ACHN (cell line): ENCODE measurements around the gene YDJC.

Source experiments
- DNase-seq: peaks from one replicate; pipeline ENCODE4 v3.0.0-alpha.2; 2015
- in situ Hi-C: cut with HindIII; loops from 2 replicates; pipeline ENCODE4 v1.10.0; 2017; ENCODE audit warnings: low sequenced_read_pairs, low pct_ligation_motif_present, low pct_unique_long_range_greater_than_20kb

Gene YDJC

GRCh38 chr22:21635771-21636510 lies 6.1 kb upstream of the YDJC start:
- in situ Hi-C loops: no loop called here
- DNase-seq: no peak

GRCh38 chr22:21634844-21635243 lies 5.0 kb upstream of the YDJC start:
- no peak for DNase-seq
- in situ Hi-C loops: no loop called here

GRCh38 chr22:21634081-21634480 lies 4.3 kb upstream of the YDJC start:
- in situ Hi-C loops: no loop called here
- no peak for DNase-seq

- DNase-seq: no peak
- in situ Hi-C loops: no loop called here
Measured at GRCh38 chr22:21633481-21633880, 3.7 kb upstream of the YDJC start.

GRCh38 chr22:21632931-21633330 lies 3.1 kb upstream of the YDJC start:
- DNase-seq: no peak
- in situ Hi-C loops: no loop called here

- in situ Hi-C loops: no loop called here
Measured at GRCh38 chr22:21632237-21632895, 2.5 kb upstream of the YDJC start, which contains the start of gene CCDC116. Gene CCDC116, plus strand, starts transcription at chr22:21632760. Its CDS starts 422 bp downstream, at chr22:21633182.

GRCh38 chr22:21631025-21631424 lies 1.2 kb upstream of the YDJC start:
- in situ Hi-C loops: no loop called here
- no peak for DNase-seq

More at GRCh38 chr22:21632237-21632895, 2.5 kb upstream of the YDJC start, which contains the start of gene CCDC116:
- no peak for DNase-seq

- DNase-seq: no peak
- in situ Hi-C loops: no loop called here
Measured at GRCh38 chr22:21628386-21629254, 1.2 kb downstream of the YDJC start.

GRCh38 chr22:21626735-21627469 lies 2.9 kb downstream of the YDJC start:
- in situ Hi-C loops: no loop called here
- DNase-seq: no peak

GRCh38 chr22:21626073-21626734 lies 3.6 kb downstream of the YDJC start:
- no peak for DNase-seq
- in situ Hi-C loops: no loop called here

- in situ Hi-C loops: no loop called here
- DNase-seq: no peak
Measured at GRCh38 chr22:21624880-21625791, 4.7 kb downstream of the YDJC start.

GRCh38 chr22:21624120-21624879 lies 5.5 kb downstream of the YDJC start:
- peak; percentile 34 for DNase-seq
- in situ Hi-C loops: no loop called here

GRCh38 chr22:21623648-21623970 lies 6.2 kb downstream of the YDJC start:
- in situ Hi-C loops: no loop called here
- no peak for DNase-seq

GRCh38 chr22:21622919-21623647 lies 6.7 kb downstream of the YDJC start:
- no peak for DNase-seq
- in situ Hi-C loops: no loop called here

GRCh38 chr22:21622011-21622918 lies 7.6 kb downstream of the YDJC start:
- no peak for DNase-seq
- in situ Hi-C loops: no loop called here
